HL-60/S4 treated with phorbol 12-myristate 13-acetate at 8.2 ng/mL for 4 days and 3 days (cell line): ENCODE data around the gene SEPHS1.
"Not testable (repeated sequence)": the region's sequence is repeated elsewhere in the genome, so short reads cannot be mapped to it uniquely, and the experiment has no call there.

Experiments
- in situ Hi-C: fragments of 300-500 bp; cut with MboI; formaldehyde crosslinking; loops from 2 replicates; pipeline ENCODE4 v1.15.0; 2022; ENCODE audit warnings: low sequenced_read_pairs

Gene SEPHS1

DNA sequence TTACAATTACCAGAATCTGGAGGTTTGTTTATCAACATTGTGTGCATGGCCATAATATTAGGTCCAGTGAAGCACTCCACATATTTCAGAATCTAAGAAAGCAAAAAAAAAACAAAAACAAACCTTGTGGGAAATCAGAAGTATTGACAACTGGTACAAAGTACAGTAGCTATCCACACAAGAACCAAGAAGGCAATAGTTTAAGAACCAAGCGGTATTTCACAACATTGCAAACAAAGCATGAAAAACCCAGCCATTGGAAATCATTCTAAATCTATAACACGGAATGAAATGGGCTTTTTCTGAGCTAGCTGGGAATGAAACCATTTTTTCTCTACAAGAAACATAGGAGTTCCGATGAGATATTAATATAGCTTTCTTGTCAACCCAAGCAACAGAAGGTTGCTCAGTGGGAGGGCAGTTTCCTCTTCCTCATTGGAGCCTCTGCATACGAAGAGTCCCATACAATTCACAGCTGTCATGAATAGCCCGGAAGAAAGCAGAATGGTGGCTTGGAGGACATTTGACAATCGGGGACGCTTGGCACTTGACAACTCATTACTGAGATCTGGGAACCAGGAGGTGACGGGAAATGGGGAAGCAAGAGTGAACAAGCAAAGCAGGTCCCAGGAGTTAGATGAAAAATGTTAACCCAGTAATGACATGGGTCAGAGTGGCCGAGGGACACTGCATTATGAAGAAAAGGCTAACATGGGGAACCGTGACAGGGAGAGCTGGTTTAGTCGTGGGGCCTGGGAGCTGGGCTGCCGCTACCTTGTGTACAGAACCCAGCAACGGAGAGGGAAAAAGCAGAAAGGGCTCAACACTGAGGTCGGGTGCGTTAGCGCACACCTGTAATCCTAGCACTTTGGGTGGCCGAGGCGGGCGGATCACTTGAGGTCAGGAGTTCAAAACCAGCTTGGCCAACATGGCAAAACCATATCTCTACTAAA, 56.0 kb downstream of the SEPHS1 start:
- in situ Hi-C loops: no loop called here

DNA sequence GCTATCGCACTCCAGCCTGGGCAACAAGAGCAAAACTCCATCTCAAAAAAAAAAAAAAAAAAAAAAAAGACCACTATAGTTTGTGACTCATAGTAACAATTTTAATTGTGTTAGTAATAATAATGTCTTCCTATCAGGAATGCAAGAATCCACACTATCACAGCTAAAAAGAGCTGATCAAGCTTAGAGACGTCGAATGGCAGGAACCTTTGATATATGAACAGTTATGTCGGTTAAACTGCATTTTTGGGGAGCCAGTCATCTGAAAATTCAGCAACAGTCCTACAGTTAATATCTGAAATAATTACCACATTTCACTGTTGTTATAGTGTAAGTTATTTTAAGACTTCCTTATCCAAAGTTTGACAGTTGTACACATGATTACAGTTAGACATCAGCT, 57.0 kb downstream of the SEPHS1 start:
- in situ Hi-C loops: no loop called here

- in situ Hi-C loops: no loop called here
Measured at GRCh38 chr10:13284050-13284449, 64.0 kb downstream of the SEPHS1 start.

DNA sequence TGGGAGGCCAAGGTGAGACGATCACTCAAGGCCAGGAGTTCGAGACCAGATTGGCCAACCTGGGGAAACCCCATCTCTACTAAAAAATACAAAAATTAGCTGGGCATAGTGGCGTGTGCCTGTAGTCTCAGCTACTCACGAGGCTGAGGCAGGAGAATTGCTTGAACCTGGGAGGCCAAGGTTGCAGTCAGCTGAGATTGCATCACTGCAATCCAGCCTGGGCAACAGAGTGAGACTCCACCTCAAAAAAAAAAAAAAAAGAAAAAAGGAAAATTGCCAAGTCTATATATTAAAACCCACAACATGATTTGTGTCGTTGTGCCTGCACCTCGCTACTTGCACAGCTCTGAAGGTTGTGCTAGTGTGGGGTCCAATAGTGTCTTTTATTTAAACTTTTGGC, 65.7 kb downstream of the SEPHS1 start:
- in situ Hi-C loops: not testable (repeated sequence)

DNA sequence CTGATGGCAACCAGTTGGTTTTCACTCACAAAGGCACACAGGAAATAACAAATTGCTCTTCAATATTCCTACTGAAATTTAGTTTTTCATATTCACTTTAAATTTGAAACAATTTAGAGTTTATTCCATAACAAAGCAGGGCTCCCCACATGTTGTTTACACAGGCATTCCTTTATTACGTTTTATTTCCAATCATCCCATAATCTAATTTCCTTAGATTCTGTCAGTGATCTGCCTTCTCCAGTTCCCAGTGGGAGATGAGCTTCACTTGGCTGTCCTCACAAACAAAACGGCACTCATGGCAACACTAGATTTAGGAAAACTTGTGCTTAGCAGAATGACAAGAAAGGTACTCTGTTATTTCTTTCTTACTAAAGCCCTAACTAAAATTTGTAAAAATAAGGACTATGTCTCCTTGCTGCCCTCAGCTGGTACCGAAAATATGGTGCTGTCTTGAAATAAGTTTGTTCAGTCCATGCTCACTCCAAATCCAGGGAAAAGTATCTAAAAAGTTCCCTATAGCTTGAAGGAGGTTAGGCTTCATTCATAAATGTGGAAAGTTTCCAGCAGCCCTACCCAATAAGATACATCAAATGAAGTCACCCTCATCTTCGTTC, 71.2 kb downstream of the SEPHS1 start:
- in situ Hi-C loops: no loop called here

DNA sequence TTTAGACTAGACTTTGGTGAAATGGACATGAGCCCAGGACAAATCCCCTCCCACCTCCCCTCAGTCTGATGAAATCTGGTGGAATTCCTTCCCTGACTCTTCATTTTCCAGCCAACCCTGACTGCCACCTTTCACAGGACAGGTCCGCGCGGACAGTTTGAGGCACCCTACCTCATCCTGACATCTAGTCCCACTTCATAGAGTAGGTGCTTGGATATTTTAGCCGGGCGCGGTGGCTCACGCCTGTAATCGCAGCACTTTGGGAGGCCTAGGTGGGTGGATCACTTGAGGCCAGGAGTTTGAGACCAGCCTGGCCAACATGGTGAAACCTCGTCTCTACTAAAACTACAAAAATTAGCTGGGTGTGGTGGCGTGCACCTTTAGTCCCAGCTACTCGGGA, 71.9 kb downstream of the SEPHS1 start:
- in situ Hi-C loops: not testable (repeated sequence)

DNA sequence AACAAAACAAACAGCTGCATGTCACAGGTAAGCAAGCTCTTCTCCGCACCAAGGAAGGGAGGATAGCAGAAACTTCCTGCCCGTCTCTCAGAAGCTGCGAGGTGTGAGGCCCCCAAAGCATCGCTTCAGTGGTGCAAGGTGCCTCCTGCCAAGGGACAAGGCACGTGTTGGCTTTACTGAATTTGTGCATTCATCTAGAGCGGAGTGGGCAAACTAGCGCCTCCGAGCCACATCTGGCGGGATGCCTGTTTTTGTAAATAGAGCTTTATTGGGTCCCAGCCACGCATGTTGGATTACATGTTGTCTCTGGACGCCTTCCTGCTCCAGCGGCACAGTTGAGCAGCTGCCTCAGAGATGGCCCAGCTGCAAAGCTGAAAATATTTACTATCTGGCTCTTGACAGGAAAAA, 75.9 kb downstream of the SEPHS1 start:
- in situ Hi-C loops: no loop called here

DNA sequence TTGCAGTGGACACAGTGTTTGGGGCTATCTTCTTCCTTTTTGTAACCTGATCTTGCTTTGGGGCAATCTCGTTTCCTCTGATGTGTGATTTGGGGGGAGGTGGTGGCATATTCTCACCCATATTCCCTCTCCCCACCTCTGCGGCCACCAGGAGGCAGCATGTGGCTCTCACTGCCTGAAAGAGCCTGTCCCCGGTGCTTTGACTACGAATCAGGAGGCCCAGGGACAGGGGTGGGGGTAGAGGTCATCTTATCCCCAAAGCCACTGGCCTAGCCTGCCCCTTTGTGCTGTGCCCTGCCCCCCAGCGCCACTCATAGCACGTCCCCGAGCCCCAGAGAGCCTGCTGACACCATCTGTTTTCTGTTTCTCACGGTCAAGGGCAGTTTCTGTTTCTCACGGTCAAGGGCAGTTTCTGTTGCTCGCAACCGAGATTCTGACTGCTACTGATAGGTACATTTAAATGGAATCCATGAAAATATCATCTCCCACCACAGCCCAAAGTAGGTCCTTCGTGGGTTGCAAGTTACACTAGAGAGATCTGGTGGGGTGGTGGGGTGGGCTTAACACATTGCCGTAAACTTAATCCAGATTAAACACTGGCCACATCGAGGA, 76.4 kb downstream of the SEPHS1 start:
- in situ Hi-C loops: no loop called here

- in situ Hi-C loops: no loop called here
Measured at GRCh38 chr10:13270877-13271551, 77.1 kb downstream of the SEPHS1 start.

DNA sequence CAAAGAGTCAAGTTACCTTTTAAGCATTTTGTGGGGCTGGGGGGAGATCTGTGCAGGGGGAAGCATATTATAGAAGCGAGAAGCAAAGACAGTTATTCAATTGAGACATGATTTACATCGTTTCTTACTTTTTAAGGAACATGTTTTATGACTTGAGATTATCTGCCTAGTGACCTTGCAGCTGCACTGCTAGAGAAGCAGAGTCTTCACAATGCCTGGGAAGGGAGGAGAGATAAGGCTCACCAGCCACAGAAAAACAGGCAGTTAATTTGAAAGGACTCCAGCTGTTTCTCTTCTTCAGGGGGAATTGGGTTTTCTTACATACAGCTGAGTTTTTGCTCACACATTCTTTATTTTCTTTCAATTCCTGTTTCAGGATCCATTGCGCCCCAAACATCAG, 79.3 kb downstream of the SEPHS1 start:
- in situ Hi-C loops: no loop called here

- in situ Hi-C loops: no loop called here
Measured at GRCh38 chr10:13268310-13268709, 79.8 kb downstream of the SEPHS1 start.
